Cardiac muscle cell (in vitro differentiated cells and primary cell): ENCODE results near the gene SIRPA. TPM values are rescaled to one million over a fixed set of nuclear protein-coding genes. Genes with fewer than 3 reads are reported as not detected.

Experiments
- DNase-seq, 2 donors: peaks; one replicate each; pipeline versions ENCODE4 v3.0.0 to v3.0.0-alpha.2; 2010 to 2017; ENCODE audit warnings: low read depth in 1 of 2, low spot score in 1 of 2
- H3K27ac ChIP-seq: fragments of 200-600 bp; sonication (generic); 2 replicates; pipeline ENCODE4 v1.5.1; 2016
- H3K27me3 ChIP-seq: fragments of 200-600 bp; sonication (generic); 2 replicates; pipeline ENCODE4 v1.6.0; 2016; ENCODE audit warnings: control low read depth
- H3K36me3 ChIP-seq: fragments of 200-600 bp; sonication (generic); 2 replicates; pipeline ENCODE4 v1.5.1; 2016; ENCODE audit warnings: control low read depth
- H3K4me1 ChIP-seq: fragments of 200-600 bp; sonication (generic); 2 replicates; pipeline ENCODE4 v1.8.1; 2017; ENCODE audit warnings: low read depth, mild to moderate bottlenecking, mixed run types
- H3K4me3 ChIP-seq: fragments of 200-600 bp; sonication (generic); 2 replicates; pipeline ENCODE4 v1.5.1; 2016; ENCODE audit warnings: mild to moderate bottlenecking
- H3K9me3 ChIP-seq: fragments of 200-600 bp; sonication (generic); 2 replicates; pipeline ENCODE4 v1.5.1; 2017; ENCODE audit warnings: low read depth, mild to moderate bottlenecking, control low read depth
- CTCF ChIP-seq: IDR thresholded peaks from 2 replicates; pipeline ENCODE4 v1.5.1; 2012; ENCODE audit warnings: low read depth, mild to moderate bottlenecking, low read length
- polyA plus RNA-seq: library from polyadenylated mRNA; unstranded; fragments of >200 nt; fragmentation: Nextera tagmentation; extraction: Ambion mirVana; gene quantifications from 2 replicates; pipeline ENCODE4 v1.2.1, GENCODE V29; 2016
- total RNA-seq: library from RNA; depleted of rRNA; stranded (reverse); fragments of >200 nt; gene quantifications from 2 replicates; pipeline ENCODE4 v1.2.3, GENCODE V29; 2016

SIRPA gene
- total and polyA plus RNA-seq, 2 experiments from 2014 or later: 42.9 to 43.0 TPM

GRCh38 chr20:1922786-1923185 is 27.6 kb downstream of the SIRPA start:
- DNase-seq: no peak
- H3K27me3 ChIP-seq: no peaks in the 10 kb centered on the region
- no peak for TF ChIP-seq CTCF
- H3K4me3 ChIP-seq: no peak overlapping the region
- no peak overlapping the region for H3K27ac ChIP-seq
- no peaks in the 10 kb centered on the region for H3K9me3 ChIP-seq
- H3K4me1 ChIP-seq: no peaks in the 10 kb centered on the region
- peaks cover 22% of the 10 kb centered on the region for H3K36me3 ChIP-seq

- Histone ChIP-seq H3K4me1 (peaks cover 12% of the 10 kb centered on the region), H3K27ac (no peak overlapping the region), H3K27me3 (no peaks in the 10 kb centered on the region), H3K9me3 (no peaks in the 10 kb centered on the region), H3K4me3 (no peak overlapping the region), H3K36me3 (peaks cover 20% of the 10 kb centered on the region)
- DNase-seq: no peak
- TF ChIP-seq CTCF: no peak
Measured at GRCh38 chr20:1924910-1925861, 30.0 kb downstream of the SIRPA start.

- Histone ChIP-seq H3K27me3 (no peaks in the 10 kb centered on the region), H3K9me3 (no peaks in the 10 kb centered on the region), H3K27ac (no peak overlapping the region), H3K4me3 (no peak overlapping the region), H3K36me3 (peaks cover 14% of the 10 kb centered on the region), H3K4me1 (peaks cover 15% of the 10 kb centered on the region)
- no peak for TF ChIP-seq CTCF
- no peak for DNase-seq
Measured at GRCh38 chr20:1926237-1926636, 31.0 kb downstream of the SIRPA start.

- no peak for TF ChIP-seq CTCF
- H3K9me3 ChIP-seq: no peaks in the 10 kb centered on the region
- DNase-seq: no peak
- no peaks in the 10 kb centered on the region for H3K27me3 ChIP-seq
- peaks cover 14% of the 10 kb centered on the region for H3K36me3 ChIP-seq
- no peak overlapping the region for H3K4me3 ChIP-seq
- H3K4me1 ChIP-seq: peaks cover 24% of the 10 kb centered on the region
- H3K27ac ChIP-seq: no peak overlapping the region
Measured at GRCh38 chr20:1927217-1927616, 32.0 kb downstream of the SIRPA start.

- no peak for TF ChIP-seq CTCF
- Histone ChIP-seq H3K9me3 (no peaks in the 10 kb centered on the region), H3K27ac (no peak overlapping the region), H3K4me3 (no peak overlapping the region), H3K4me1 (peaks cover 32% of the 10 kb centered on the region), H3K27me3 (no peaks in the 10 kb centered on the region), H3K36me3 (peaks cover 8% of the 10 kb centered on the region)
- no peak for DNase-seq
Measured at GRCh38 chr20:1928154-1928553, 32.9 kb downstream of the SIRPA start.
